Endothelial cell of umbilical vein (primary cell): Measurements from ENCODE around the gene TEX22. TPM values are rescaled to one million over a fixed set of nuclear protein-coding genes. Genes with fewer than 3 reads are reported as not detected.

Source experiments
- BruUV-seq: library from RNA; stranded (reverse); fragments of 400-500 nt; replicated peaks from 2 replicates; lab custom pipeline; 2021; lab: Mats Ljungman, UMichigan
- CTCF ChIA-PET: fragments of 300-600, 350-600 bp; sonication (Branson Sonifier 250); formaldehyde crosslinking; loops from one replicate; lab custom pipeline; 2021; ENCODE audit warnings: antibody characterized with exemption, inconsistent platforms; lab: Charles Lee
- POLR2A ChIA-PET: fragments of 300-600, 350-600 bp; sonication (Branson Sonifier 250); formaldehyde crosslinking; loops from one replicate; lab custom pipeline; 2021; ENCODE audit warnings: antibody characterized with exemption, inconsistent platforms; lab: Charles Lee
- DNase-seq: peaks from one replicate; pipeline ENCODE4 v3.0.0-alpha.2; 2011; ENCODE audit warnings: low read depth, low spot score
- FAIRE-seq: peaks from 2 replicates; lab custom pipeline; 2011; peaks lifted over from hg19 to GRCh38; lab: Jason Lieb, UNC
- H2AFZ ChIP-seq: 2 replicates; pipeline ENCODE4 v1.6.0; 2012; ENCODE audit warnings: low read depth, low read length, control low read depth, inconsistent platforms
- H3K27ac ChIP-seq: 2 replicates; pipeline ENCODE4 v1.5.1; 2011; ENCODE audit warnings: low read depth, mild to moderate bottlenecking, control low read depth, low read length, moderate library complexity; ENCODE audit not compliant: insufficient read depth
- H3K27me3 ChIP-seq, 2 experiments: 2 replicates each; pipeline versions ENCODE4 v1.6.0 to v1.6.1; 2011; ENCODE audit warnings: low read length in 2 of 2, mixed read lengths in 1 of 2; ENCODE audit not compliant: control insufficient read depth in 2 of 2, insufficient read depth in 2 of 2
- H3K36me3 ChIP-seq, 2 experiments: 2 replicates in 1 of 2; 3 replicates in 1 of 2; pipeline ENCODE4 v1.5.1; 2011; ENCODE audit warnings: low read length in 2 of 2, mild to moderate bottlenecking in 1 of 2, moderate library complexity in 1 of 2; ENCODE audit not compliant: control insufficient read depth in 2 of 2, insufficient read depth in 2 of 2; ENCODE audit errors: extremely low read depth in 1 of 2
- H3K4me1 ChIP-seq: 3 replicates; pipeline ENCODE4 v1.5.1; 2011; ENCODE audit warnings: mild to moderate bottlenecking, low read length; ENCODE audit not compliant: control insufficient read depth, insufficient read depth; ENCODE audit errors: extremely low read depth
- H3K4me2 ChIP-seq: 2 replicates; pipeline ENCODE4 v1.6.1; 2011; ENCODE audit warnings: low read length, control low read depth, mixed read lengths; ENCODE audit not compliant: insufficient read depth
- H3K4me3 ChIP-seq, 3 experiments: fragments of 200-600 bp in 1 of 3; sonication (generic), shearing (Covaris generic) in 1 of 3; replicated peaks in 1 of 3; 2 replicates each; pipeline ENCODE4 v1.5.1; 2011 to 2016; ENCODE audit warnings: control low read depth in 3 of 3, low read length in 3 of 3, mild to moderate bottlenecking in 2 of 3, inconsistent platforms in 1 of 3, low read depth in 1 of 3, moderate library complexity in 1 of 3; ENCODE audit not compliant: insufficient read depth in 1 of 3
- H3K79me2 ChIP-seq: 2 replicates; pipeline ENCODE4 v1.6.0; 2012; ENCODE audit warnings: low read length, inconsistent platforms; ENCODE audit not compliant: control insufficient read depth, insufficient read depth
- H3K9ac ChIP-seq: replicated peaks from 2 replicates; pipeline ENCODE3; 2011; ENCODE audit warnings: low read length, control low read depth; ENCODE audit not compliant: insufficient read depth; ENCODE audit errors: extremely low read depth
- H3K9me1 ChIP-seq: replicated peaks from 3 replicates; pipeline ENCODE4 v1.6.0; 2011; ENCODE audit warnings: mild to moderate bottlenecking, low read length; ENCODE audit not compliant: control insufficient read depth, insufficient read depth; ENCODE audit errors: extremely low read depth
- H3K9me3 ChIP-seq: replicated peaks from 2 replicates; pipeline ENCODE4 v1.5.1; 2012; ENCODE audit warnings: low read length, inconsistent platforms; ENCODE audit not compliant: control insufficient read depth, insufficient read depth
- H4K20me1 ChIP-seq: replicated peaks from 2 replicates; pipeline ENCODE3; 2011; ENCODE audit warnings: mild to moderate bottlenecking, low read length; ENCODE audit not compliant: control insufficient read depth, insufficient read depth; ENCODE audit errors: extremely low read depth
- CTCF ChIP-seq, 2 donors: IDR thresholded peaks; 1 replicate in 1 of 2; 2 replicates in 1 of 2; pipeline ENCODE4 v1.5.1; 2011; ENCODE audit warnings: low read length in 2 of 2, mild to moderate bottlenecking in 2 of 2, moderate library complexity in 2 of 2, control low read depth in 1 of 2, inconsistent platforms in 1 of 2, low read depth in 1 of 2; ENCODE audit not compliant: insufficient read depth in 1 of 2; ENCODE audit errors: extremely low read depth in 1 of 2
- EZH2 ChIP-seq: IDR thresholded peaks from 2 replicates; pipeline ENCODE4 v1.6.1; 2012; ENCODE audit warnings: borderline replicate concordance, low read depth, mild to moderate bottlenecking, moderate library complexity, low read length, inconsistent platforms; ENCODE audit not compliant: severe bottlenecking
- FOS ChIP-seq: IDR thresholded peaks from 2 replicates; pipeline ENCODE4 v1.6.1; 2011; ENCODE audit warnings: mild to moderate bottlenecking, low read length, moderate library complexity, borderline replicate concordance; ENCODE audit not compliant: insufficient read depth
- GATA2 ChIP-seq: IDR thresholded peaks from 2 replicates; pipeline ENCODE4 v1.7.0; 2011; ENCODE audit warnings: low read depth, mild to moderate bottlenecking, moderate library complexity, mixed read lengths, low read length; ENCODE audit not compliant: insufficient read length, insufficient read depth
- JUN ChIP-seq: IDR thresholded peaks from 2 replicates; pipeline ENCODE4 v1.6.1; 2011; ENCODE audit warnings: borderline replicate concordance, low read depth; ENCODE audit not compliant: insufficient read length, insufficient read depth
- MAX ChIP-seq: IDR thresholded peaks from 2 replicates; pipeline ENCODE4 v1.6.1; 2011; ENCODE audit not compliant: insufficient read depth, insufficient read length
- MYC ChIP-seq: IDR thresholded peaks from one replicate; pipeline ENCODE4 v1.6.1; 2011; ENCODE audit warnings: mild to moderate bottlenecking, low read depth, low read length
- POLR2A ChIP-seq: IDR thresholded peaks from 2 replicates; pipeline ENCODE4 v1.6.1; 2012; ENCODE audit warnings: low read depth, mild to moderate bottlenecking, control low read depth, low read length
- POLR2AphosphoS5 ChIP-seq: IDR thresholded peaks from 2 replicates; pipeline ENCODE4 v1.6.1; 2012; ENCODE audit warnings: low read depth, mild to moderate bottlenecking, control low read depth, low read length, moderate library complexity; ENCODE audit not compliant: insufficient read depth
- dilution Hi-C: fragments of 300-500 bp; cut with MboI; formaldehyde crosslinking; loops from one replicate; pipeline ENCODE4 v1.15.0; 2019; ENCODE audit warnings: low sequenced_read_pairs; ENCODE audit not compliant: extremely low pct_ligation_motif_present
- intact Hi-C: fragments of 100-400 bp; cut with micrococcal nuclease; formaldehyde crosslinking; loops from one replicate; pipeline ENCODE4 v1.10.0; 2022
- polyA plus RNA-seq, 4 experiments: library from polyadenylated mRNA; depleted of rRNA in 3 of 4; stranded (reverse) in 3 of 4; unstranded in 1 of 4; fragments of >200 nt; gene quantifications; 2 replicates each; pipeline versions ENCODE4 v1.2.1 to v1.2.3, GENCODE V29; 2011 to 2012; ENCODE audit warnings: missing spikeins in 1 of 4
- total RNA-seq: library from RNA; stranded (reverse); gene quantifications from 2 replicates; pipeline ENCODE4 v1.2.3, GENCODE V29; 2021

Gene TEX22
- total and polyA plus RNA-seq, 2 donors (not counting 3 experiments of a cell fraction or from before 2014, with no cell fraction given): 0.06 to 1.1 TPM

DNA sequence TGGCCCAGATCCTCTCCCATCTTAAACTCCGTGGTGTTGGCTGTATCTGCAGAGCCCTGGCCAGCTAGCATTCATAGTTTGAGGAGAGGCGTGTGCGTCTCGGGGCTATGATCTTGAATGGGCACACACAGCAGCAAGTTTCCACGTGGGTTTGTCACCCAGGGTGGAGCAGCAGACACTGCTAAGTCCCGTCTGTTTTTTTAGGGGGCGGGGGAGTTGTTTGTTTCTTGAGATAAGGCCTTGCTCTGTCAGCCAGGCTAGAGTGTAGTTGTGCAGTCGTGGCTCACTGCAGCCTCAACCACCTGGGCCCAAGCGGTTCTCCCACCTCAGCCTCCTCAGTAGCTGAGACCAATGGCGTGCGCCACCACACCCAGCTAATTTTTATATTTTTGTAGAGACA is 20.1 kb upstream of the TEX22 start:
- Histone ChIP-seq H3K27me3 (no peaks in the 10 kb centered on the region), H3K27ac (no peak overlapping the region), H2AFZ (no peak overlapping the region), H3K9me3 (no peaks in the 10 kb centered on the region), H3K9ac (no peak overlapping the region), H4K20me1 (no peaks in the 10 kb centered on the region), H3K4me3 (no peak overlapping the region), H3K36me3 (peaks cover 0 to 4% of the 10 kb centered on the region in 2 experiments), H3K4me2 (no peak overlapping the region), H3K4me1 (peaks cover 10% of the 10 kb centered on the region), H3K9me1 (no peaks in the 10 kb centered on the region), H3K79me2 (no peaks in the 10 kb centered on the region)
- DNase-seq: no peak
- dilution Hi-C loops (no loop called here), intact Hi-C loops (no loop called here)
- CTCF ChIA-PET: no interaction called here
- FAIRE-seq: no peak
- POLR2A ChIA-PET: no interaction called here
- BruUV-seq: no TSS peak
- no peak for TF ChIP-seq CTCF (IDR thresholded peaks at IDR 0.05; ENCODE audit: extremely low read depth in 1 of 2, insufficient read depth in 1 of 2, low read depth in 1 of 2, low read length in 2 of 2)

- DNase-seq (no peak), FAIRE-seq (no peak)
- no peaks in the 10 kb centered on the region for H3K9me3 ChIP-seq
- ChIA-PET CTCF (interaction anchor here (0.8 to 1.1 kb wide), 2 partner anchors 8 to 111 kb away, joined by 3 to 6 read pairs; no protein-coding TSS in a partner anchor), POLR2A (no interaction called here)
- H3K4me2 ChIP-seq: no peak overlapping the region
- H3K9ac ChIP-seq: no peak overlapping the region
- no peak overlapping the region for H3K27ac ChIP-seq
- dilution Hi-C loops (no loop called here), intact Hi-C loops (no loop called here)
- peaks cover 10% of the 10 kb centered on the region for H3K4me1 ChIP-seq
- no peak for TF ChIP-seq CTCF (IDR thresholded peaks at IDR 0.05; ENCODE audit: extremely low read depth in 1 of 2, insufficient read depth in 1 of 2, low read depth in 1 of 2, low read length in 2 of 2)
- no peak for TF ChIP-seq MYC
- TF ChIP-seq POLR2A: no peak
- no peak for TF ChIP-seq GATA2
- TF ChIP-seq EZH2: no peak
- no peak for TF ChIP-seq JUN
- TF ChIP-seq MAX: no peak
- no peak for TF ChIP-seq FOS
- TF ChIP-seq POLR2AphosphoS5: no peak
- H3K27me3 ChIP-seq: no peaks in the 10 kb centered on the region
- H3K36me3 ChIP-seq: peaks cover 0 to 6% of the 10 kb centered on the region in 2 experiments
- H3K79me2 ChIP-seq: no peaks in the 10 kb centered on the region
- BruUV-seq: no TSS peak
- H4K20me1 ChIP-seq: no peaks in the 10 kb centered on the region
- H3K4me3 ChIP-seq: no peak overlapping the region
- no peak overlapping the region for H2AFZ ChIP-seq
- H3K9me1 ChIP-seq: no peaks in the 10 kb centered on the region
These were observed 19.3 kb upstream of the TEX22 start for GRCh38 chr14:105378873-105379685.
